Small intestine (tissue), 7 donors: ENCODE results near the gene MDH1. TPM values are rescaled to one million over a fixed set of nuclear protein-coding genes. Genes with fewer than 3 reads are reported as not detected.
"Not testable (repeated sequence)": the region's sequence is repeated elsewhere in the genome, so short reads cannot be mapped to it uniquely, and the experiment has no call there.

Source experiments
- DNase-seq, 2 donors: peaks; one replicate each; pipeline versions ENCODE4 v3.0.0 to v3.0.0-alpha.2; 2013
- FAIRE-seq: peaks from 2 replicates; lab custom pipeline; 2012; peaks lifted over from hg19 to GRCh38; lab: Jason Lieb, UNC
- H3K27ac ChIP-seq, 3 donors: one replicate each; pipeline ENCODE4 v1.5.1; 2013; ENCODE audit warnings: low read length in 2 of 3, mild to moderate bottlenecking in 2 of 3, control low read depth in 1 of 3, inconsistent platforms in 1 of 3, low read depth in 1 of 3, moderate library complexity in 1 of 3
- H3K27me3 ChIP-seq, 3 donors: one replicate each; pipeline ENCODE4 v1.6.1; 2013; ENCODE audit warnings: low read length in 3 of 3, inconsistent platforms in 1 of 3; ENCODE audit not compliant: control insufficient read depth in 3 of 3, insufficient read depth in 3 of 3
- H3K36me3 ChIP-seq, 3 donors: one replicate each; pipeline ENCODE4 v1.6.1; 2013; ENCODE audit warnings: low read length in 3 of 3, inconsistent platforms in 1 of 3, low read depth in 1 of 3, mild to moderate bottlenecking in 1 of 3, moderate library complexity in 1 of 3; ENCODE audit not compliant: control insufficient read depth in 3 of 3, insufficient read depth in 2 of 3
- H3K4me1 ChIP-seq, 3 donors: one replicate each; pipeline ENCODE4 v1.6.1; 2013; ENCODE audit warnings: low read length in 2 of 3, inconsistent platforms in 1 of 3, low read depth in 1 of 3, mild to moderate bottlenecking in 1 of 3, moderate library complexity in 1 of 3; ENCODE audit not compliant: control insufficient read depth in 3 of 3, insufficient read depth in 2 of 3
- H3K4me3 ChIP-seq, 3 donors: one replicate each; pipeline ENCODE4 v1.5.1; 2013; ENCODE audit warnings: low read length in 3 of 3, control low read depth in 1 of 3, inconsistent platforms in 1 of 3, low read depth in 1 of 3, mild to moderate bottlenecking in 1 of 3, moderate library complexity in 1 of 3
- H3K9me3 ChIP-seq, 2 donors: one replicate each; pipeline ENCODE4 v1.6.1; 2013; ENCODE audit warnings: low read depth in 1 of 2, low read length in 1 of 2; ENCODE audit not compliant: control insufficient read depth in 2 of 2, insufficient read depth in 1 of 2
- WGBS, 3 donors: extraction: QIAGEN DNeasy Blood & Tissue Kit; methylation state at CpG; one replicate each; pipeline ENCODE4 v1.1.7; 2013; 5-methylcytosine and 5-hydroxymethylcytosine counted together
- polyA plus RNA-seq, 4 donors: library from polyadenylated mRNA; stranded (reverse) in 3 of 4; unstranded in 1 of 4; fragments of 200-250 nt in 3 of 4; fragments of 120-200 nt in 1 of 4; gene quantifications; one replicate each; pipeline versions ENCODE4 v1.2.1 to v1.2.3, GENCODE V29; 2013
- donor health status: healthy with polysubstance abuse.
- donor health status: control.
- donor health status: control.
- donor health status: Bipolar disorder and iron deficiency.
- donor health status: healthy.

Gene MDH1
- polyA plus RNA-seq, 4 donors, result 181 to 401 (median 242) TPM

DNA sequence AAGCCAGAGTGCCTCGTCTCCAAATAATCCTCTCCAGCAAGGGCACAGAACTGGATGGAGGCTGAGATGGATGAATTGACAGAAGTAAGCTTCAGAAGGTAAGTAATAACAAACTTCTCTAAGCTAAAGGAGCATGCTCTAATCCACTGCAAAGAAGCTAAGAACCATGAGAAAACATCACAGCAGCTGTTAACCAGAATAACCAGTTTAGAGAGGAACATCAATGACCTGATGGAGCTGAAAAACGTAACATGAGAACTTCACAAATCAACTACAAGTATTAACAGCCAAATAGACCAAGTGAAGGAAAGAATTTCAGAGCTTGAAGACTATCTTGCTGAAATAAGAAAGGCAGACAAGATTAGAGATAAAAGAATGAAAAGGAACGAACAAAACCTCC, 32.8 kb upstream of the MDH1 start:
- Histone ChIP-seq H3K27ac (no peak overlapping the region), H3K9me3 (peaks cover 0 to 11% of the 10 kb centered on the region in 2 donors), H3K36me3 (peaks cover 0 to 6% (median 0%) of the 10 kb centered on the region in 3 donors), H3K4me1 (no peaks in the 10 kb centered on the region), H3K27me3 (no peaks in the 10 kb centered on the region), H3K4me3 (no peak overlapping the region)
- 84 to 86% (median 86%) methylated on average over 3 of the region's 3 CpGs for WGBS, 3 donors
- DNase-seq (no peak), FAIRE-seq (no peak)

DNA sequence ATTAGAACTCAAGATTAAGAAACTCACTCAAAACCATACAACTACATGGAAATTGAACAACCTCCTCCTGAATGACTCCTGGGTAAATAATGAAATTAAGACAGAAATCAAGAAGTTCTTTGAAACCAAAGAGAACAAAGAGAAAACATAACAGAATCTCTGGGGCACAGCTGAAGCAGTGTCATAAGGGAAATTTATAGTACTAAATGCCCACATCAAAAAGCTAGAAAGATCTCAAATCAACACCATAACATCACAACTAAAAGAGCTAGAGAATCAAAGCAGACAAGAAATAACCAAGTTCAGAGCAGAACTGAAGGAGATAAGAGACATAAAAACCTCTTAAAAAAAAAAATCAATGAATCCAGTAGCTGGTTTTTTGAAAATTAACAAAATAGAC, 30.9 kb upstream of the MDH1 start:
- not testable (repeated sequence) for H3K4me1 ChIP-seq, DNase-seq, H3K36me3 ChIP-seq, H3K4me3 ChIP-seq, FAIRE-seq, H3K27ac ChIP-seq, H3K27me3 ChIP-seq
- H3K9me3 ChIP-seq, result peaks cover 0 to 13% of the 10 kb centered on the region in 2 donors

DNA sequence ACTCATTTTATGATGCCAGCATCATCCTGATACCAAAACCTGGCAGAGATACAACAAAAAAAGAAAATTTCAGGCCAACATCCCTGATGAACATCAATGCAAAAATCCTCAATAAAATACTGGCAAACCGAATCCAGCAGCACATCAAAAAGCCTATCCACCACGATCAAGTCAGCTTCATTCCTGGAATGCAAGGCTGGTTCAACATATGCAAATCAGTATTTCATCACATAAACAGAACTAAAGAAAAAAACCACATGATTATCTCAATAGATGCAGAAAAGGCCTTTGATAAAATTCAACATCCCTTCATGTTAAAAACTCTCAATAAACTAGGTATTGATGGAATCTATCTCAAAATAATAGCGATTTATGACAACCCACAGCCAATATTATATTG, 29.8 kb upstream of the MDH1 start:
- FAIRE-seq, H3K27me3 ChIP-seq, H3K36me3 ChIP-seq, H3K27ac ChIP-seq, H3K4me3 ChIP-seq, DNase-seq, H3K4me1 ChIP-seq: not testable (repeated sequence)
- peaks cover 0 to 13% of the 10 kb centered on the region in 2 donors for H3K9me3 ChIP-seq
- 57 to 82% (median 59%) methylated on average over 3 of the region's 3 CpGs for WGBS, 3 donors

DNA sequence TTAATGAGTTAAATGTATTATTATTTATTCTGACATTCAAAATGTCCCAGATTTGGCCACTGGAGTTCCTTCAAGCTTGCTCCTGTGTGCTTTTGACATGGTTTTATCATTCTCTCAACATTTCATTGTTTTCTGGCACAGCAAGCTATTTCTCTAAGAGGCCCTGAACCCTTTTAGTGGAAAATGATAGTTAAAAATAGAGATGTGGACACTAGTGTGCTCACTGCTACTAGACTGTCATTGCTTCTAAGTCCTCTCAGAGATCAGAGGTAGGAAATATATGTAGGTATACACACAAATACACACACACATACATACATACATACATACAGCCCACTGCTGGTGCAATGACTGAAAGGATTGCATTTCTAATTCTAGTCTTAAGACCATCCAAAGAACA, 26.0 kb upstream of the MDH1 start:
- no peak for FAIRE-seq
- H3K4me3 ChIP-seq, result no peak overlapping the region
- H3K9me3 ChIP-seq, result peaks cover 0 to 20% of the 10 kb centered on the region in 2 donors
- H3K27ac ChIP-seq, result no peak overlapping the region
- no peak for DNase-seq
- H3K36me3 ChIP-seq, result no peaks in the 10 kb centered on the region
- H3K27me3 ChIP-seq, result no peaks in the 10 kb centered on the region
- H3K4me1 ChIP-seq, result no peaks in the 10 kb centered on the region

DNA sequence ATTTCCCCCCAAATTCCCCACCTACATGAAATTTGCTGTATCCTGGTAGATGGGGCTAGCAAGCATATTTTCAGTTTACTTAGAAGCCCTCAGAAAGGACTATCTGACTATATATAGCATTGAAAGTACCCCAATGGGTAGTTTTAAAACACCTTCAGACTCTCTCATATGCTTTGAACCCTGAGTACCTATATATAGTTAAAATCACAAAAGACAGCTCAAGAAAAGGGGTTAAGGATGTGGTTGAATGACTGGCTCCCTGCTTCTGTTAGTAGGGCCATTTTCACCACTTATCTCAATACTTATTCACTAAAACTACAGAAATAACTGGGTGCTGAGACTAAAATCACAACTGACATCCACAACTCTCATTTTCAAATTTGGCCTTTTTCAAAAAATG, 19.0 kb upstream of the MDH1 start:
- peaks cover 0 to 22% of the 10 kb centered on the region in 2 donors for H3K9me3 ChIP-seq
- FAIRE-seq, result no peak
- no peak overlapping the region for H3K27ac ChIP-seq
- H3K36me3 ChIP-seq, result no peaks in the 10 kb centered on the region
- H3K27me3 ChIP-seq, result no peaks in the 10 kb centered on the region
- no peak for DNase-seq
- H3K4me1 ChIP-seq, result no peaks in the 10 kb centered on the region
- no peak overlapping the region for H3K4me3 ChIP-seq

DNA sequence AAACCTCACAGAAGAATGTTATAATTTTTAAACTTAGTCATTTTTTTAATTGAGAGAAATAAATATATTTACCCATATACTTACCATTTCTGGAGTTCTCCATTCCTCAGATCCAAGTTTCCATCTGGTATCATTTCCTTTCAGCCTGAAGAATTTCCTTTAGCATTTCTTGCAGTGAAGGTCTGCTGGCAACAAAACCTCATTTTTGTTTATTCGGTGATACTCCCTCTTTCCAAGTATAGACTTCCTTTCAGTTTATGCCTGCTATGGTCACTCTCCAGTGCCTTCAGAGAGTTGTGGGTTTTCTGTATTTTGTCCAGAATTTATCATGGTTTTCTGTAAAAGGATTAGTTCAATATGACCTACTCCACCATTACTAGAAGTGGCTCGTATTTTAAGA, 17.5 kb upstream of the MDH1 start:
- no peak overlapping the region for H3K4me3 ChIP-seq
- no peaks in the 10 kb centered on the region for H3K36me3 ChIP-seq
- peaks cover 0 to 18% of the 10 kb centered on the region in 2 donors for H3K9me3 ChIP-seq
- FAIRE-seq (no peak), DNase-seq (no peak)
- H3K27ac ChIP-seq, result no peak overlapping the region
- WGBS, 3 donors, result 74 to 85% (median 74%) methylated on average over 2 of the region's 2 CpGs
- H3K27me3 ChIP-seq, result no peaks in the 10 kb centered on the region
- H3K4me1 ChIP-seq, result no peaks in the 10 kb centered on the region

DNA sequence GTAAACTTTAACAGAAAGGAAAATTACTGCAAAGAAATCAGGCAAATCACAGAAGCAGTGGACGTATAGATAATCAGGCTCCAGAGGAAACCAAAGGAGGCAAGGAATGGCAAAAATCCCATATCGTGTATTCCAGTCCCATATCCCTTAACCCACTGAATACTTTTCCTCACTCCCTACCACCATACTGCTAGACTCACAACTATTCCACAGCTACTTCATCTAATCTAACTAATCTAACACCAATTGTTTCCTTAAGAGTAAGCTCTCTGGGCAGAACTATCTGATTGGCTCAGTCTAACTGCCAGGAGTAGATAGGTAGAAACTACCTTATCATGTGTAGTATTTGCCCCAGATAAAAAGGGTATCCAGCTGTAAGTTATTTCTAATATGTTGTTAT, 16.8 kb upstream of the MDH1 start:
- H3K9me3 ChIP-seq, result peaks cover 0 to 11% of the 10 kb centered on the region in 2 donors
- H3K4me3 ChIP-seq, result no peak overlapping the region
- H3K27ac ChIP-seq, result no peak overlapping the region
- 87 to 93% (median 93%) methylated on average over 2 of the region's 2 CpGs for WGBS, 3 donors
- H3K36me3 ChIP-seq, result no peaks in the 10 kb centered on the region
- H3K27me3 ChIP-seq, result no peaks in the 10 kb centered on the region
- no peaks in the 10 kb centered on the region for H3K4me1 ChIP-seq
- no peak for FAIRE-seq
- DNase-seq, result no peak

DNA sequence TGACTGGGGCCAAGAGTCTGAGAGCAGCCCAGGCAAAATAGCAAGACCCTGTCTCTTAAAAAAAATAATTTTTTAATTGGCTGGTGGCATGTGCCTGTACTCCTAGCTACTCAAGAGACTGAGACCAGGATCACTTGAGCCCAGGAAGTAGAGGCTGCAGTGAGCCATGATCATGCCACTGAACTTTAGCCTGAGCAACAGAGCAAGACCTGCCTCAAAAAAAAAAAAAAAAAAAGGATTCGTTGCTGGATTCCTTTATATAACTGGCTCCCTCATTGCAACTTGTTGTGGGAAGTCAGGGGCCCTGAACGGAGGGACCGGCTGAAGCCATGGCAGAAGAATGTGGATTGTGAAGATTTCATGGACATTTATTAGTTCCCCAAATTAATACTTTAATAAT, 15.7 kb upstream of the MDH1 start:
- not testable (repeated sequence) for FAIRE-seq, H3K27ac ChIP-seq, H3K27me3 ChIP-seq, H3K36me3 ChIP-seq, DNase-seq, H3K4me3 ChIP-seq, H3K4me1 ChIP-seq, H3K9me3 ChIP-seq
- 86 to 93% (median 91%) methylated on average over 3 of the region's 3 CpGs for WGBS, 3 donors

DNA sequence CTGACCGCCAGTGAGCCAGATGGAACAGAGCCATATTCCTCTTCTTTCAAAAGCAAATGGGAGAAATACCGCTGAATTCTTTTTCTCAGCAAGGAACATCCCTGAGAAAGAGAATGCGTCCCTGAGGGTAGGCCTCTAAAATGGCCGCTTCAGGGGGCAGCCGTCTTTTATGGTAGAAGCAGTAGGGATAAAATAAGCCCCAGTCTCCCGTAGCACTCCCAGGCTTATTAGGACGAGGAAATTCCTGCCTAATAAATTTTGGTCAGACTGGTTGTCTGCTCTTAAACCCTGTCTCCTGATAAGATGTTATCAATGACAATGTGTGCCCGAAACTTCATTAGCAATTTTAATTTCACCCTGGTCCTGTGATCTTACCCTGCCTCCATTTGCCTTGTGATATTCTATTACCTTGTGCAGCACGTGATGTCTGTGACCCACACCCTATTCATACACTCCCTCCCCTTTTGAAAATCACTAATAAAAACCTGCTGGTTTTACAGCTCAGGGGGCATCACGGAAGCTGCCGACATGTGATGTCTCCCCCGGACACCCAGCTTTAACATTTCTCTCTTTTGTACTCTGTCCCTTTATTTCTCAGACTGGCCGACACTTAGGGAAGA, 14.9 kb upstream of the MDH1 start:
- not testable (repeated sequence) for H3K4me1 ChIP-seq, H3K36me3 ChIP-seq, H3K4me3 ChIP-seq, FAIRE-seq, H3K27ac ChIP-seq, DNase-seq, H3K9me3 ChIP-seq, H3K27me3 ChIP-seq
- 95 to 96% (median 95%) methylated on average over 13 of the region's 13 CpGs for WGBS, 3 donors
